ENCODE results near the gene UNC119B. TPM values are rescaled to one million over a fixed set of nuclear protein-coding genes. Genes with fewer than 3 reads are reported as not detected.
A peak's percentile ranks its signal among the peaks of the same experiment; 100 is the strongest.
"Not testable (repeated sequence)": the region's sequence is repeated elsewhere in the genome, so short reads cannot be mapped to it uniquely, and the experiment has no call there.

Gene UNC119B
- total and polyA plus RNA-seq, 2 experiments from 2014 or later = 9.9 to 51.3 TPM

DNA sequence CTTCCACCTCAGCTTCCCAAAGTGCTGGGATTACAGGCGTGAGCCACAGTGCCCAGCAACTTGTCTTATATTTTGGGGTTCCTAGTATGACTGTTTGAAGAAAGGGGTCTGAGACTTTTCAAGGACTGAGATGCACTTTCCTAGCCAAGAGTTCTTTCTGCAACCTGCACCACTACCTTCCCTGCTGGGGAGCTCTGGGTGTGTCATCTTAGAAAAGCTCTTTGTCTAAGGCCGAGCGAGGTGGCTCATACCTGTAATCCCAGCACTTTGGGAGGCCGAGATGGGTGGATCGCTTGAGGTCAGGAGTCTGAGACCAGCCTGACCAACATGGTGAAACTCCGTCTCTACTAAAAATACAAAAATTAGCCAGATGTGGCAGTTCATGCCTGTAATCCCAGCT lies 40.0 kb upstream of the UNC119B start:
- H3K4me1 ChIP-seq (ENCODE audit: insufficient read depth) = peaks cover 32% of the 10 kb centered on the region
- H3K79me2 ChIP-seq (replicated peaks; ENCODE audit: insufficient read depth); H3K36me3 Mint-ChIP-seq (ENCODE audit: low read depth); H3K4me3 Mint-ChIP-seq; DNase-seq (ENCODE audit: low spot score); H3K4me2 ChIP-seq; H2AFZ ChIP-seq; H3K27me3 Mint-ChIP-seq (ENCODE audit: insufficient read depth, low read depth, poor library complexity); H3K9me3 Mint-ChIP-seq; H3K9me2 ChIP-seq (ENCODE audit: insufficient read depth); H4K20me1 ChIP-seq (replicated peaks; ENCODE audit: insufficient read depth); H3K4me3 ChIP-seq; H3K27me3 ChIP-seq (ENCODE audit: insufficient read depth); H3K27ac ChIP-seq (ENCODE audit: low read depth); H3F3A ChIP-seq (replicated peaks; ENCODE audit: low read depth); H3K36me3 ChIP-seq (ENCODE audit: insufficient read depth); ATAC-seq: not testable (repeated sequence)
- Mint-ChIP-seq H3K27ac (peak overlapping the region; percentile 76), H3K4me1 (peaks cover 29% of the 10 kb centered on the region)

DNA sequence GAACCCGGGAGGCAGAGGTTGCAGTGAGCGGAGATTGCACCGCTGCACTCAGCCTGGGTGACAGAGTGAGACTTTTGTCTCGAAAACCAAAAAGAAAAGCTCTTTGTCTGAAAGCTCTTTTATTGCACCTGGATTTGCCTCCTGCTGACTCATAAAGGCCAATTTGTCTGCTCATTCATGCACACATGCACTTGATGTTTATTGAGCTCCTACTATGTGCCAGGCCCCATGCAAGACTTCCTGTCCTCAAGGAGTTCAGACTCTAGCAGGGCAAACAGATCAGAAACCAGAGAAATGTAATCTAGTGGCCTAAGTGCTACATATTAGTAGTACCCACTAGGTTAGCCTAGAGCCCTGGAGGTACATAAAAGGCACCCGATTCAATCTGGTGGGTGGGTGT lies 39.6 kb upstream of the UNC119B start:
- peaks cover 32% of the 10 kb centered on the region for H3K4me1 ChIP-seq (ENCODE audit: insufficient read depth)
- Mint-ChIP-seq H3K9me3 (no peaks in the 10 kb centered on the region), H3K27me3 (ENCODE audit: insufficient read depth, low read depth, poor library complexity) (peaks cover 4% of the 10 kb centered on the region), H3K36me3 (ENCODE audit: low read depth) (no peaks in the 10 kb centered on the region), H3K27ac (no peak overlapping the region; the same call in 1 of the 2 replicates), H3K4me1 (peaks cover 29% of the 10 kb centered on the region), H3K4me3 (no peak overlapping the region)
- no peaks in the 10 kb centered on the region for H3K27me3 ChIP-seq (ENCODE audit: insufficient read depth)
- no peaks in the 10 kb centered on the region for H3K9me2 ChIP-seq (ENCODE audit: insufficient read depth)
- no peak overlapping the region for H3K4me3 ChIP-seq
- ATAC-seq = no peak
- H3K79me2 ChIP-seq (replicated peaks; ENCODE audit: insufficient read depth) = no peaks in the 10 kb centered on the region
- no peaks in the 10 kb centered on the region for H4K20me1 ChIP-seq (replicated peaks; ENCODE audit: insufficient read depth)
- H3K4me2 ChIP-seq = no peak overlapping the region
- H3K27ac ChIP-seq (ENCODE audit: low read depth) = no peak overlapping the region
- DNase-seq (ENCODE audit: low spot score) = no peak
- H3K36me3 ChIP-seq (ENCODE audit: insufficient read depth) = no peaks in the 10 kb centered on the region
- peak overlapping the region; percentile 14; the same call in 1 of the 2 replicates for H2AFZ ChIP-seq
- peaks cover 6% of the 10 kb centered on the region for H3F3A ChIP-seq (replicated peaks; ENCODE audit: low read depth)
- TF ChIP-seq, protein P1, sequence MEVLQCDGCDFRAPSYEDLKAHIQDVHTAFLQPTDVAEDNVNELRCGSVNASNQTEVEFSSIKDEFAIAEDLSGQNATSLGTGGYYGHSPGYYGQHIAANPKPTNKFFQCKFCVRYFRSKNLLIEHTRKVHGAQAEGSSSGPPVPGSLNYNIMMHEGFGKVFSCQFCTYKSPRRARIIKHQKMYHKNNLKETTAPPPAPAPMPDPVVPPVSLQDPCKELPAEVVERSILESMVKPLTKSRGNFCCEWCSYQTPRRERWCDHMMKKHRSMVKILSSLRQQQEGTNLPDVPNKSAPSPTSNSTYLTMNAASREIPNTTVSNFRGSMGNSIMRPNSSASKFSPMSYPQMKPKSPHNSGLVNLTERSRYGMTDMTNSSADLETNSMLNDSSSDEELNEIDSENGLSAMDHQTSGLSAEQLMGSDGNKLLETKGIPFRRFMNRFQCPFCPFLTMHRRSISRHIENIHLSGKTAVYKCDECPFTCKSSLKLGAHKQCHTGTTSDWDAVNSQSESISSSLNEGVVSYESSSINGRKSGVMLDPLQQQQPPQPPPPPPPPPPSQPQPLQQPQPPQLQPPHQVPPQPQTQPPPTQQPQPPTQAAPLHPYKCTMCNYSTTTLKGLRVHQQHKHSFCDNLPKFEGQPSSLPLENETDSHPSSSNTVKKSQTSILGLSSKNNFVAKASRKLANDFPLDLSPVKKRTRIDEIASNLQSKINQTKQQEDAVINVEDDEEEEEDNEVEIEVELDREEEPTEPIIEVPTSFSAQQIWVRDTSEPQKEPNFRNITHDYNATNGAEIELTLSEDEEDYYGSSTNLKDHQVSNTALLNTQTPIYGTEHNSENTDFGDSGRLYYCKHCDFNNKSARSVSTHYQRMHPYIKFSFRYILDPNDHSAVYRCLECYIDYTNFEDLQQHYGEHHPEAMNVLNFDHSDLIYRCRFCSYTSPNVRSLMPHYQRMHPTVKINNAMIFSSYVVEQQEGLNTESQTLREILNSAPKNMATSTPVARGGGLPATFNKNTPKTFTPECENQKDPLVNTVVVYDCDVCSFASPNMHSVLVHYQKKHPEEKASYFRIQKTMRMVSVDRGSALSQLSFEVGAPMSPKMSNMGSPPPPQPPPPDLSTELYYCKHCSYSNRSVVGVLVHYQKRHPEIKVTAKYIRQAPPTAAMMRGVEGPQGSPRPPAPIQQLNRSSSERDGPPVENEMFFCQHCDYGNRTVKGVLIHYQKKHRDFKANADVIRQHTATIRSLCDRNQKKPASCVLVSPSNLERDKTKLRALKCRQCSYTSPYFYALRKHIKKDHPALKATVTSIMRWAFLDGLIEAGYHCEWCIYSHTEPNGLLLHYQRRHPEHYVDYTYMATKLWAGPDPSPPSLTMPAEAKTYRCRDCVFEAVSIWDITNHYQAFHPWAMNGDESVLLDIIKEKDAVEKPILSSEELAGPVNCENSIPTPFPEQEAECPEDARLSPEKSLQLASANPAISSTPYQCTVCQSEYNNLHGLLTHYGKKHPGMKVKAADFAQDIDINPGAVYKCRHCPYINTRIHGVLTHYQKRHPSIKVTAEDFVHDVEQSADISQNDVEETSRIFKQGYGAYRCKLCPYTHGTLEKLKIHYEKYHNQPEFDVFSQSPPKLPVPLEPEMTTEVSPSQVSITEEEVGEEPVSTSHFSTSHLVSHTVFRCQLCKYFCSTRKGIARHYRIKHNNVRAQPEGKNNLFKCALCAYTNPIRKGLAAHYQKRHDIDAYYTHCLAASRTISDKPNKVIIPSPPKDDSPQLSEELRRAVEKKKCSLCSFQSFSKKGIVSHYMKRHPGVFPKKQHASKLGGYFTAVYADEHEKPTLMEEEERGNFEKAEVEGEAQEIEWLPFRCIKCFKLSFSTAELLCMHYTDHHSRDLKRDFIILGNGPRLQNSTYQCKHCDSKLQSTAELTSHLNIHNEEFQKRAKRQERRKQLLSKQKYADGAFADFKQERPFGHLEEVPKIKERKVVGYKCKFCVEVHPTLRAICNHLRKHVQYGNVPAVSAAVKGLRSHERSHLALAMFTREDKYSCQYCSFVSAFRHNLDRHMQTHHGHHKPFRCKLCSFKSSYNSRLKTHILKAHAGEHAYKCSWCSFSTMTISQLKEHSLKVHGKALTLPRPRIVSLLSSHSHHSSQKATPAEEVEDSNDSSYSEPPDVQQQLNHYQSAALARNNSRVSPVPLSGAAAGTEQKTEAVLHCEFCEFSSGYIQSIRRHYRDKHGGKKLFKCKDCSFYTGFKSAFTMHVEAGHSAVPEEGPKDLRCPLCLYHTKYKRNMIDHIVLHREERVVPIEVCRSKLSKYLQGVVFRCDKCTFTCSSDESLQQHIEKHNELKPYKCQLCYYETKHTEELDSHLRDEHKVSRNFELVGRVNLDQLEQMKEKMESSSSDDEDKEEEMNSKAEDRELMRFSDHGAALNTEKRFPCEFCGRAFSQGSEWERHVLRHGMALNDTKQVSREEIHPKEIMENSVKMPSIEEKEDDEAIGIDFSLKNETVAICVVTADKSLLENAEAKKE (CRISPR knock-in tag; IDR thresholded peaks at IDR 0.05) = no peak
- TF ChIP-seq CREB1 (CRISPR knock-in tag; IDR thresholded peaks at IDR 0.05; ENCODE audit: low read depth) = no peak
- TF ChIP-seq, protein P2, sequence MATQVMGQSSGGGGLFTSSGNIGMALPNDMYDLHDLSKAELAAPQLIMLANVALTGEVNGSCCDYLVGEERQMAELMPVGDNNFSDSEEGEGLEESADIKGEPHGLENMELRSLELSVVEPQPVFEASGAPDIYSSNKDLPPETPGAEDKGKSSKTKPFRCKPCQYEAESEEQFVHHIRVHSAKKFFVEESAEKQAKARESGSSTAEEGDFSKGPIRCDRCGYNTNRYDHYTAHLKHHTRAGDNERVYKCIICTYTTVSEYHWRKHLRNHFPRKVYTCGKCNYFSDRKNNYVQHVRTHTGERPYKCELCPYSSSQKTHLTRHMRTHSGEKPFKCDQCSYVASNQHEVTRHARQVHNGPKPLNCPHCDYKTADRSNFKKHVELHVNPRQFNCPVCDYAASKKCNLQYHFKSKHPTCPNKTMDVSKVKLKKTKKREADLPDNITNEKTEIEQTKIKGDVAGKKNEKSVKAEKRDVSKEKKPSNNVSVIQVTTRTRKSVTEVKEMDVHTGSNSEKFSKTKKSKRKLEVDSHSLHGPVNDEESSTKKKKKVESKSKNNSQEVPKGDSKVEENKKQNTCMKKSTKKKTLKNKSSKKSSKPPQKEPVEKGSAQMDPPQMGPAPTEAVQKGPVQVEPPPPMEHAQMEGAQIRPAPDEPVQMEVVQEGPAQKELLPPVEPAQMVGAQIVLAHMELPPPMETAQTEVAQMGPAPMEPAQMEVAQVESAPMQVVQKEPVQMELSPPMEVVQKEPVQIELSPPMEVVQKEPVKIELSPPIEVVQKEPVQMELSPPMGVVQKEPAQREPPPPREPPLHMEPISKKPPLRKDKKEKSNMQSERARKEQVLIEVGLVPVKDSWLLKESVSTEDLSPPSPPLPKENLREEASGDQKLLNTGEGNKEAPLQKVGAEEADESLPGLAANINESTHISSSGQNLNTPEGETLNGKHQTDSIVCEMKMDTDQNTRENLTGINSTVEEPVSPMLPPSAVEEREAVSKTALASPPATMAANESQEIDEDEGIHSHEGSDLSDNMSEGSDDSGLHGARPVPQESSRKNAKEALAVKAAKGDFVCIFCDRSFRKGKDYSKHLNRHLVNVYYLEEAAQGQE (IDR thresholded peaks at IDR 0.05; ENCODE audit: unreplicated experiment) = no peak
- TF ChIP-seq NANOG (IDR thresholded peaks at IDR 0.05; ENCODE audit: borderline replicate concordance) = no peak
- TF ChIP-seq EZH2 (IDR thresholded peaks at IDR 0.05; ENCODE audit: low read depth, unreplicated experiment) = no peak
- no peak for TF ChIP-seq EZH2phosphoT487 (IDR thresholded peaks at IDR 0.05; ENCODE audit: unreplicated experiment)
- TF ChIP-seq, protein P3, sequence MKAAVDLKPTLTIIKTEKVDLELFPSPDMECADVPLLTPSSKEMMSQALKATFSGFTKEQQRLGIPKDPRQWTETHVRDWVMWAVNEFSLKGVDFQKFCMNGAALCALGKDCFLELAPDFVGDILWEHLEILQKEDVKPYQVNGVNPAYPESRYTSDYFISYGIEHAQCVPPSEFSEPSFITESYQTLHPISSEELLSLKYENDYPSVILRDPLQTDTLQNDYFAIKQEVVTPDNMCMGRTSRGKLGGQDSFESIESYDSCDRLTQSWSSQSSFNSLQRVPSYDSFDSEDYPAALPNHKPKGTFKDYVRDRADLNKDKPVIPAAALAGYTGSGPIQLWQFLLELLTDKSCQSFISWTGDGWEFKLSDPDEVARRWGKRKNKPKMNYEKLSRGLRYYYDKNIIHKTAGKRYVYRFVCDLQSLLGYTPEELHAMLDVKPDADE (IDR thresholded peaks at IDR 0.05) = no peak
- TF ChIP-seq POLR2AphosphoS5 (IDR thresholded peaks at IDR 0.05; ENCODE audit: low read depth) = no peak
- TF ChIP-seq ZNF331 (CRISPR knock-in tag; IDR thresholded peaks at IDR 0.05; ENCODE audit: low read depth) = no peak
- TF ChIP-seq ZNF114 (CRISPR knock-in tag; IDR thresholded peaks at IDR 0.05) = no peak
